Neural cell (in vitro differentiated cells): ENCODE measurements around the gene PREX1. TPM values are rescaled to one million over a fixed set of nuclear protein-coding genes. Genes with fewer than 3 reads are reported as not detected.

Experiments used
- H2AFZ ChIP-seq: fragments of 200-600, 300-800 bp; sonication (generic), shearing (Covaris generic); 2 replicates; pipeline ENCODE4 v1.6.0; 2014; ENCODE audit warnings: low read depth, mild to moderate bottlenecking, antibody characterized with exemption, low read length, moderate library complexity
- H3F3A ChIP-seq: fragments of 200-600 bp; shearing (Covaris generic); 2 replicates; pipeline ENCODE4 v1.6.1; 2016; ENCODE audit warnings: mild to moderate bottlenecking, moderate library complexity, mixed read lengths, antibody characterized with exemption, low read length; ENCODE audit not compliant: insufficient read depth, poor library complexity, severe bottlenecking
- H3K27ac ChIP-seq: fragments of 200-600, 300-800 bp; sonication (generic), shearing (Covaris generic); 2 replicates; pipeline ENCODE4 v1.5.1; 2014; ENCODE audit warnings: mild to moderate bottlenecking, low read length, moderate library complexity
- H3K27me3 ChIP-seq: fragments of 300-800, 200-600 bp; sonication (generic), shearing (Covaris generic); 2 replicates; pipeline ENCODE4 v1.6.0; 2014; ENCODE audit warnings: mild to moderate bottlenecking, low read depth, low read length, moderate library complexity; ENCODE audit not compliant: insufficient read depth
- H3K36me3 ChIP-seq: fragments of 300-800, 200-600 bp; sonication (generic), shearing (Covaris generic); 2 replicates; pipeline ENCODE4 v1.5.1; 2014; ENCODE audit warnings: mild to moderate bottlenecking, antibody characterized with exemption, low read length, moderate library complexity; ENCODE audit not compliant: insufficient read depth
- H3K4me2 ChIP-seq: fragments of 300-800, 200-600 bp; sonication (generic), shearing (Covaris generic); 2 replicates; pipeline ENCODE4 v1.6.0; 2014; ENCODE audit warnings: mild to moderate bottlenecking, low read length
- H3K4me3 ChIP-seq: fragments of 300-800, 200-600 bp; sonication (generic), shearing (Covaris generic); 2 replicates; pipeline ENCODE4 v1.5.1; 2014; ENCODE audit warnings: mild to moderate bottlenecking, low read length, moderate library complexity
- H3K79me2 ChIP-seq: fragments of 200-600 bp; shearing (Covaris generic); replicated peaks from 2 replicates; pipeline ENCODE4 v1.6.0; 2014; ENCODE audit warnings: mild to moderate bottlenecking, low read length, moderate library complexity; ENCODE audit not compliant: insufficient read depth
- H3K9ac ChIP-seq: fragments of 300-800, 200-600 bp; sonication (generic), shearing (Covaris generic); 2 replicates; pipeline ENCODE4 v1.6.1; 2016; ENCODE audit warnings: mild to moderate bottlenecking, low read length, mixed read lengths
- H3K9me2 ChIP-seq: fragments of 200-600 bp; shearing (Covaris generic); 2 replicates; pipeline ENCODE4 v1.6.1; 2016; ENCODE audit warnings: mild to moderate bottlenecking, low read length, mixed read lengths; ENCODE audit not compliant: insufficient read depth
- H3K9me3 ChIP-seq: fragments of 200-600, 300-800 bp; sonication (generic), shearing (Covaris generic); 2 replicates; pipeline ENCODE4 v1.6.1; 2016; ENCODE audit warnings: mild to moderate bottlenecking, mixed run types, low read length, moderate library complexity, mixed read lengths
- H4K20me1 ChIP-seq: fragments of 200-600 bp; shearing (Covaris generic); 2 replicates; pipeline ENCODE4 v1.6.1; 2016; ENCODE audit warnings: mild to moderate bottlenecking, mixed run types; ENCODE audit not compliant: insufficient read depth
- CTCF ChIP-seq: fragments of 450-650 bp; IDR thresholded peaks from 2 replicates; pipeline ENCODE4 v1.5.1; 2014; ENCODE audit warnings: antibody characterized with exemption, mild to moderate bottlenecking, moderate library complexity; ENCODE audit not compliant: poor library complexity, severe bottlenecking
- EP300 ChIP-seq: fragments of 450-650 bp; conservative IDR thresholded peaks from 2 replicates; pipeline ENCODE4 v1.6.1; 2014; ENCODE audit warnings: antibody characterized with exemption, mild to moderate bottlenecking, moderate library complexity; ENCODE audit not compliant: poor library complexity, severe bottlenecking
- EZH2 ChIP-seq: fragments of 200-600, 300-800 bp; shearing (Covaris generic), sonication (generic); IDR thresholded peaks from 2 replicates; pipeline ENCODE4 v1.6.1; 2014; ENCODE audit warnings: antibody characterized with exemption, low read length, borderline replicate concordance, mild to moderate bottlenecking; ENCODE audit not compliant: insufficient read depth, poor library complexity, severe bottlenecking
- MXI1 ChIP-seq: fragments of 450-650 bp; conservative IDR thresholded peaks from 2 replicates; pipeline ENCODE4 v1.6.1; 2014; ENCODE audit warnings: antibody characterized with exemption, mild to moderate bottlenecking; ENCODE audit not compliant: poor library complexity, severe bottlenecking
- POLR2AphosphoS5 ChIP-seq: IDR thresholded peaks from 2 replicates; pipeline ENCODE4 v1.6.1; 2012
- RAD21 ChIP-seq: fragments of 450-650 bp; conservative IDR thresholded peaks from 2 replicates; pipeline ENCODE4 v1.6.1; 2014; ENCODE audit warnings: antibody characterized with exemption, mild to moderate bottlenecking, moderate library complexity
- REST ChIP-seq: IDR thresholded peaks from 2 replicates; pipeline ENCODE4 v1.6.1; 2012; ENCODE audit warnings: borderline replicate concordance
- SMC3 ChIP-seq: fragments of 450-650 bp; conservative IDR thresholded peaks from 2 replicates; pipeline ENCODE4 v1.6.1; 2014; ENCODE audit warnings: antibody characterized with exemption, mild to moderate bottlenecking, moderate library complexity; ENCODE audit not compliant: poor library complexity
- TAF1 ChIP-seq: IDR thresholded peaks from 2 replicates; pipeline ENCODE4 v1.6.1; 2012; ENCODE audit warnings: low read depth
- polyA plus RNA-seq: library from polyadenylated mRNA; depleted of rRNA; stranded (reverse); fragments of >200 nt; gene quantifications from 2 replicates; pipeline ENCODE4 v1.2.3, GENCODE V29; 2014

The PREX1 gene
- polyA plus RNA-seq, 1 donor from 2014 or later, result 0.06 TPM

- Histone ChIP-seq H3K9me3 (no peaks in the 10 kb centered on the region), H3K4me2 (no peak overlapping the region), H3K27me3 (no peaks in the 10 kb centered on the region), H3K4me3 (no peak overlapping the region), H3K36me3 (no peaks in the 10 kb centered on the region), H3K79me2 (no peaks in the 10 kb centered on the region), H3K9ac (no peak overlapping the region), H2AFZ (no peak overlapping the region), H3K9me2 (no peaks in the 10 kb centered on the region), H4K20me1 (no peaks in the 10 kb centered on the region), H3F3A (no peaks in the 10 kb centered on the region), H3K27ac (no peak overlapping the region)
- TF ChIP-seq EP300 (no peak), TAF1 (no peak), CTCF (no peak), POLR2AphosphoS5 (no peak), RAD21 (no peak), MXI1 (no peak), SMC3 (no peak), EZH2 (no peak), REST (no peak)
Observed at GRCh38 chr20:48652961-48653705, 174.7 kb downstream of the PREX1 start.

DNA sequence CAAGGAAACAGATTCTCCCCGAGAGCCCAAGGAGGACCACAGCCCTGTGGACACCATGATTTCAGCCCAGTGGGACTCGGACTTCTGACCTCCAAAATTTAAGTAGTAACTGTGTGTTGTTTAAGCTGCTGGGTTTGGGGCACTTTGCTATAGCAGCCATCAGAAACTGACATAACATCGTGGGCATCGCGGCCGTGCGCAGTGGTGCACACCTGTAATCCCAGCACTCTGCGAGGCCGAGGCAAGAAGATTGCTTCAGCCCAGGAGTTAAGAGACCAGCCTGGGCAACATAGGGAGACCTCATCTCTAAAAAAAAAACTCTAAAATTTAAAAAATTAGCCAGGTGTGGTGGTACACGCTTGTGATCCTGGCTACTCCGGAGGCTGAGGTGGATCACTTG lies 175.8 kb downstream of the PREX1 start:
- H3K9me3 ChIP-seq, result no peaks in the 10 kb centered on the region
- no peak overlapping the region for H2AFZ ChIP-seq
- no peak for TF ChIP-seq CTCF
- TF ChIP-seq RAD21, result no peak
- TF ChIP-seq EZH2, result no peak
- TF ChIP-seq REST, result no peak
- no peak for TF ChIP-seq SMC3
- TF ChIP-seq EP300, result no peak
- TF ChIP-seq POLR2AphosphoS5, result no peak
- no peak for TF ChIP-seq MXI1
- no peak for TF ChIP-seq TAF1
- H4K20me1 ChIP-seq, result no peaks in the 10 kb centered on the region
- no peaks in the 10 kb centered on the region for H3K9me2 ChIP-seq
- H3K27me3 ChIP-seq, result no peaks in the 10 kb centered on the region
- no peak overlapping the region for H3K4me2 ChIP-seq
- no peak overlapping the region for H3K27ac ChIP-seq
- no peak overlapping the region for H3K4me3 ChIP-seq
- H3K9ac ChIP-seq, result no peak overlapping the region
- no peaks in the 10 kb centered on the region for H3K79me2 ChIP-seq
- H3K36me3 ChIP-seq, result no peaks in the 10 kb centered on the region
- H3F3A ChIP-seq, result no peaks in the 10 kb centered on the region
